Cerebellar cortex (tissue), 1 donor: ENCODE measurements around the gene KCNMA1.

Experiments
- DNase-seq: peaks from one replicate; pipeline ENCODE4 v3.0.0-alpha.2; 2015; ENCODE audit warnings: low spot score

KCNMA1 gene

GRCh38 chr10:76939933-76940468 lies 697.6 kb downstream of the KCNMA1 start:
- no peak for DNase-seq

DNA sequence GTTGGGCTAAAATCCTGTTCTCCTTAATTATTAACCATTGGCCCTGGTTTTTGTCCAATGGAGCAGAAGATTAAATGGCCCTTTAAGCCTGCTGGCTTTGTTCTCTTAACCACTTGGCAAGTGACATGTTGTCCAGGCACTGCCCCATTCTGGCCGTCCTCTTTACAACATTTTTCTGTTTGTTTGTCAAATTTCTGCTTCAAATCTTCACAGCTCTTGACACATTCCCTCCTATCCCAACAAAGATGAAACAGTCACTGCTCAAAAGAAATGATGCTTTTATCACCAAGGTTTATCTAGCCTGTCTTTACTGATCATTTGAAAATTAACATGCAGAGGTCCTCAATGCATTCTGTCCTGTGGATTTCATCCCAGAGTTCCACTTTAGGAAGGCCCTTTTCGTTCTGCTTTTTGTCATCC lies 700.4 kb downstream of the KCNMA1 start:
- DNase-seq = peak; percentile 8

GRCh38 chr10:76935941-76936613 lies 701.5 kb downstream of the KCNMA1 start:
- DNase-seq = no peak

DNA sequence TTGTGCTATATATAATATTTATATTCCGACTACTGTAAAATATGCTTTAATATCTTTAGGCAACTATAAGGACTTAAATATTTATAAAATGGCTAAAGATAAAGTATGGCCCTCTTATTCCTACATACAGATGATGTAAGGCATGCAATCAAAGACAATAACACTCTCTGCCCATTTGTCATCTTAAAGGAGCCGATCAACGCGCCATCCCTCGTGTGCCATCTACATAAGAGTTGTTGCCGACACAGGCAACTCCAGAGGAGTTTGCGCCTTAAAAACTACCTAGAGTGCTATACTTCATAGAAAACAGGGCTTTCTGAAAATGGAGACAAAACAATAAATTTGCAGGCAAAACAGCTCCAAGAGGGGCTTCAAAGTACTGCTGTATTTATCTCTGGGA lies 709.0 kb downstream of the KCNMA1 start:
- DNase-seq = no peak

- no peak for DNase-seq
These were observed 711.8 kb downstream of the KCNMA1 start for GRCh38 chr10:76925636-76926405.

DNA sequence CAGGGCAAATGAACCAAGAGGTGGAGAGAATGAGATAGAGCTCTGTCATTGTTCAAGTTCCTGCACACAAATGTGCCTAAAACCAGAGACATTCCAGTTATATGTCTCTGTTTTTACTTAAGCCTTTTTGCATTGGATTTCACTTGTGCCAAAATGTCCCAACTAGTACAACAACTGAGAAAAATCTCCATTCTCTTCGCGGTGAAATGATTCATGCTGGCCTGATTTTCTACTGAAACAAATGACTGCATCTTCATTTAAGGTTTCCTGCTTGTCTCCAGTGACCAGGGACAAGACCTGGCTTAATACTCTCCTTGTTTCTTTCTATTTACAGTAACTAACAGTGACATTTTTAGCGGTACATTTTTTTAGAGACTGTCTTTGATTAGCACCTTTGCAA lies 714.9 kb downstream of the KCNMA1 start:
- no peak for DNase-seq

DNA sequence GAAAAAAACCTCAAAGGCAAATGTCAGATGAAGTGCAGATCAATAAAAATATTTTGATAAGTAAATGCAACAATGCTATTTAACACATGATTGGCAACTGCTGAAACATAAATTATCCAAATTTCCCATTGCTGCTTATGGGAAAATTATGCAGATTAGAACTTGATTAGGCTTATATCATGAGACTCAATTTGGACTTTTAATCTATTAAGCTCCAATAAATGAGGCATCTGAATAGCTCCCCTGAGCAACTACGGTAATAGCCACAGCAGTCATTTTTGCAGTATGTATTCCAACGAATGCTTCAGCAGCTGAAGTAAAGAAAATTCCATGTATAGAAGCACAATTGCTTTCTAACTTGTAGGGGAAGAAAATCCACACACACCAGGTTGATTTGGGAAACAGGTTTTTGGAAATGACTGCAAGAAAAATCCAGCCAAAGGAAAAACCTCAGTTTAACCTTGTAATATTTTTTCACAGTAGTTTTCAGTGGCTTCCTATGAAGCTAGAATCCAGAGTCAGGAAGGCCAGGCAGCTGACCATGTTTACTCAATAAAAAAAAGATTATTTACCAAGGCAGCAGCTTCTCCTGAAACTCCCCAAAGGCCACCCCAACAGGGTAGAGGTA lies 716.1 kb downstream of the KCNMA1 start:
- no peak for DNase-seq

DNA sequence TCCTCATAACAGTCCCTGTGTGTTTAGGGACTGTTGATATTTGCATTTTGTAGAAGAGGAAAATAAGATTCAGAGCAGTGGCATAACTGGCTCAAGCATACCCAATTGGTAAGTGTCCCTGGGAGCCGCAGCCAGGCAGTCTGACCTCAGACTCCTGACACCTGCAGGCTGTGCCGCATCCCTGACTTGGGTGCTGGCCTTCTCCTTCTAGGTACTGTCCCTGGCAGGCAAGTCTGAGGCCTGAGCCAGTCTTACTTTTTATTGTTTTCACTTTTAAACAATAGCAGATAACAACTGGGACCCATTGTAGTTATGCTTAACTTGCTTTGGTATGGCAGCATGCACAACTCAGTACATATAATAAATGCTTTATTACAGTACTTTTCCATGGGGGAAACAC lies 717.0 kb downstream of the KCNMA1 start:
- DNase-seq = no peak

- no peak for DNase-seq
These were observed 719.5 kb downstream of the KCNMA1 start for GRCh38 chr10:76918106-76918505.

DNA sequence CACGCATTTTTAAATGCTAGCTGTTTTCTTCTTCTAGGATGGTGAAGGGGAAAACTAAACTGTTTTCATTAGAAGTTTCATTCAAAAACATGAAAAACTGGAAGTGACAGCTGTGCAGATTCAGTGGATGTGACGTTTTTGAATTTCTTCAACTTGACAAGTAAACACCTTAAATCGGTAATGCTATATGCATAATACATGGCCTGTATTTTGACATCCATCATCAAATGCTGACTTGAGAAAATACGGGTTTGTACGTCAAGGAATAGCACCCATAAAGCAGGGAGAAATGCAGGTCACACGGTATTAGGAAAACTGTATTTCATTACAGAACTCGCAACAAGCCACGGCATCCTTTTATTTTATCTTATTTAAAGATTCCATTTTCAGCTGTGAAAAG lies 720.5 kb downstream of the KCNMA1 start:
- DNase-seq = no peak

DNA sequence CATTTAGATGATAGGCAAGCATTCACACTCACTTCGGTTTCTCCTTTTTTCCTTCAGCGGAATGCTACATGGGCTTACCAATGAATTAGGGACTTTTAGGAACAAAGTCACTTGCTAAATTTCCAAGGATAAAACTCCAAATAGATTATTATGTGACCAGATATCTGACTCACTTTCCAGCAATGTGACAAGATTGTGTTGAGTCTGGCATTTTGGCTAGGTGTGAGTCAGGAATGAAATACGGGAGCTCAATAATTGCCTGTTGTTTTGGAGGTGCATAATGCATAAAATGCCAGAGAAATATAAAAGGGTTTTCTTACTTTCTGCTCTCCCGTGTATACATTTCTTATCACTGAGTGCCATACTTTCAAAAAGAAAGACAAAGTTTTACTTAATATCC lies 721.1 kb downstream of the KCNMA1 start:
- DNase-seq = no peak

DNA sequence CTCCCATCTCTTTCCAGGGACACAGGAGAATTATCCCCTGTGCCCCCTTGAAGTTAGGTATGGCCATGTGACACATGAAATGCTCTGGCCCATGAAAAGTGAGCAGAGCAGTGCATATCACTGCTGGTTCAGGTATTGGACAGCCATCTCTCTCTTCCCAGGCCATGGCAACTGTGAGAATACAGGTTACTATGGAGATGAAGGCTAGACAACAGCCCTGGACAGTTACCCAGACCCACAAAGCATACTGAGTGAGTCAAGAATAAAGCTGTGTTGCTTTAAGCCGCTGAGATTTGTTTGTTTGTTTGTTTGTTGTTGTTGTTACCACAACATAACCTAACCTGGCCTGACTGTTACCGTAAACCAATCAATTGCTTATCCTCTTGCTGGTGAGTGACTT lies 722.3 kb downstream of the KCNMA1 start:
- no peak for DNase-seq

DNA sequence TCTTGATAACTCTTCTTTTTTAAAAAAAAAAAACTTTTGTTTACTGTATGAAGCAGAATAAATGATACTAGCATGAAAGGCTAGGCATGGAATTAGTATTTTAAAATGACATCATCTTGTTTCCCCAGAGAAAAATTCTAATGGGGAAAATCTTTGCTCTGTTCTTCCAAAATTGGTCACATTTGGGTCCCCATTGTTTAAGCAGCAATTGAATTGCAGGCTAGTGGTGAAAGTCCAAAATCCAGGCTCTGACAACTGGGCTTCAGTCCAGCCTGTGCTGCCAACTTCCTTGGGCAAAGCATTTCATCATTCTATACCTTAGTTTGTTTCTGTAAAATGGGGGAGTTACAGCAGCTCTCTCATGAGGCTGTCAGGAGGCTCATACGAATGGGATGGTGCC lies 726.4 kb downstream of the KCNMA1 start:
- no peak for DNase-seq

- DNase-seq = no peak
These were observed 727.2 kb downstream of the KCNMA1 start for GRCh38 chr10:76910184-76910962.

DNA sequence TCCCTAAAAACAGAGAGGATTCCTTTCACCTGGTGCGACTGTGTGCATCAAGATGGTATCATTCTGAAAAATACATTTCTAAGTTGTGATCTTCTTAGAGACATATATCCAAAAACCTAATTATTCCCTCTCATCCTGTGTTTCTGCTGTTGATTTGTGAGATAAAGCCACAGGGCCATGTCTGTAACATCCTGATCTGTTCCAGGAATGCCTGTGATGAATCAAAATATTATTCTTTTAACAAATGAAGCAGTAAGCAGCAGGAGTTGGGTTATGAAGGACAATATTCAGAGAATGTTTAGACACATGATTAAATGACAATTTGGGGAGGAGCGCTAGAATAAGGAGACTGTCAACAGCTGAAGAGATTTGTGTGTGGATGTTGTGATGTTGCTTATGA lies 731.4 kb downstream of the KCNMA1 start:
- DNase-seq = no peak

DNA sequence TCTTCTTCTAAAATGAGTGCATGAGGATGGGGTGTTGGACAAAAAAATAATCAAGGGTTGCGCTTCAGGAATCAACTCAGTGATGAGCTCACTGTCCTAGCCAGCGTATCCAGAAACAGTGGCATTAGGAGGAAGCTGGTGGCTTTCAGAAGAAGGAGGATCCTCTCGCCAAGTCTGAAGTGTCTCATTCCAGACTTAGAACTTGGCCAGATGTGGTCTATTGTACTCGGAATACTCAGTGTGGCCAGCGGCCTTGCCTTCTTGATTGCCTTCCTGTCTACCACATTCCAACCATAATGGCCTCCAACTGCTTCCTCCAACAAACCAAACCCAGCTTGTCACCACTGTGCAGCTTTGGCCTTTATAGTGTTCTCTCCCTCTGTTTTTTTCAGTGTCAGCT lies 732.4 kb downstream of the KCNMA1 start:
- DNase-seq = no peak

GRCh38 chr10:76903387-76903945 lies 734.1 kb downstream of the KCNMA1 start:
- DNase-seq = no peak

- DNase-seq = no peak
These were observed 734.7 kb downstream of the KCNMA1 start for GRCh38 chr10:76902949-76903348.

DNA sequence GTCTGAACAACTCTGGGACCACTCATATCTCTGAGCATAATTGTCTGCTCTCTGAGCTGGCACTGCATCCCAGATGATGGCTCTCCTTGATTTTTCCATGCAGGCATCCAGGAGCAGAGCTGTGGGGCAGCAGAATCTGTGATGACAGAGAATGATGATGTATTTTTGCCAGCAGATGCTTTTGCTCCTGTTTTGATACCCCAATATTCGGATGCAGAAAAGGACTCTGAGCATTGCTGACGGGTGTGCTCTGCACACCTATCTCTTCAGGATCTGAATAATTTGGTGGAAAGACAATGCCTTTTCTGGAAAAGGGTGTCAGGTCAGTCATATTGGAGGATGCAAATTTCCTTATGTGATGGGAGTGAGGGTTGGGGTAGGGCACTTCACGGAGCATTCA lies 735.9 kb downstream of the KCNMA1 start:
- no peak for DNase-seq

DNA sequence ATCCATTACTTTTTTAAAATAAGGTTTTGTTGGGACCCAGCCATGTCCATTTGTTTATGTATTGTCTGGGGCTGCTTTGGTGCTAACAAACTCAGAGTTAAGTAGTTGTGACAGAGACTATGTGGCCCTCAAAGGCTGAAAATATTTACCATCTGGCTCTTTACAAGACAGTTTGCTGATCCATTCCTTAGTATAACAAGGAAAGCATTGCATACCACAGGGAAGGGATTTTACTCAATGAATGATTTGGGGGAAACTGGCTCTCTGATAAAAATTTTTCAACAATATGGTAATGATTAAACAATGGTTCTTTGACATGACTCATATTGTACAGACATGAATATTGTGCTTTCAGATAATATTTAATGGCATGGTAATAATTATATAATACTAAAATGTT lies 738.1 kb downstream of the KCNMA1 start:
- no peak for DNase-seq

GRCh38 chr10:76892766-76893479 lies 744.7 kb downstream of the KCNMA1 start:
- DNase-seq = no peak
